Measurements from ENCODE around the gene RGS19.
A peak's percentile ranks its signal among the peaks of the same experiment; 100 is the strongest.

Gene RGS19

GRCh38 chr20:64107736-64108457 lies 28.6 kb upstream of the RGS19 start:
- no peak for DNase-seq

- DNase-seq, result peak; percentile 18 to 20
Measured at GRCh38 chr20:64106981-64107735, 27.8 kb upstream of the RGS19 start, which contains the start of gene NPBWR2. TSS of gene NPBWR2 (minus strand) at chr20:64107565. CDS start at chr20:64106831, 734 bp downstream.

GRCh38 chr20:64106435-64106961 lies 27.2 kb upstream of the RGS19 start:
- DNase-seq, result no peak

GRCh38 chr20:64105846-64106434 lies 26.6 kb upstream of the RGS19 start:
- no peak for DNase-seq

GRCh38 chr20:64104667-64105451 lies 25.5 kb upstream of the RGS19 start:
- DNase-seq, result no peak

GRCh38 chr20:64103871-64104666 lies 24.8 kb upstream of the RGS19 start:
- DNase-seq, result no peak

- DNase-seq, result no peak
Measured at GRCh38 chr20:64102647-64103354, 23.5 kb upstream of the RGS19 start.

GRCh38 chr20:64101731-64102621 lies 22.7 kb upstream of the RGS19 start:
- DNase-seq, result peak; percentile 55 to 67

GRCh38 chr20:64100946-64101688 lies 21.8 kb upstream of the RGS19 start:
- no peak for DNase-seq

GRCh38 chr20:64100566-64100888 lies 21.2 kb upstream of the RGS19 start:
- DNase-seq, result no peak

GRCh38 chr20:64099880-64100565 lies 20.7 kb upstream of the RGS19 start:
- DNase-seq, result peak; percentile 39 to 56

- no peak for DNase-seq
Measured at GRCh38 chr20:64099086-64099786, 19.9 kb upstream of the RGS19 start.

GRCh38 chr20:64098471-64099013 lies 19.2 kb upstream of the RGS19 start:
- no peak for DNase-seq

- DNase-seq, result no peak
Measured at GRCh38 chr20:64096535-64096934, 17.2 kb upstream of the RGS19 start.

GRCh38 chr20:64095927-64096326 lies 16.6 kb upstream of the RGS19 start:
- no peak for DNase-seq

GRCh38 chr20:64095455-64095854 lies 16.1 kb upstream of the RGS19 start:
- no peak for DNase-seq

GRCh38 chr20:64093013-64093503 lies 13.7 kb upstream of the RGS19 start:
- DNase-seq, result no peak

Data from CD4-positive, alpha-beta T cell treated with Interferon alpha-2 for 1 hour (primary cell).